K562 (cell line): ENCODE measurements around the gene OTX2. TPM values are rescaled to one million over a fixed set of nuclear protein-coding genes. Genes with fewer than 3 reads are reported as not detected.

ENCODE experiments used
- ATAC-seq: fragments of 200-7000 bp; cut with Tn5 transposase; 3 replicates; pipeline ENCODE4 v1.9.1; 2020; ENCODE audit warnings: moderate library complexity
- BruUV-seq: library from RNA; stranded (reverse); fragments of 400-500 nt; replicated peaks from 2 replicates; lab custom pipeline; 2021; lab: Mats Ljungman, UMichigan
- CTCF ChIA-PET: fragments of 300-600 bp; formaldehyde crosslinking; extraction: SDS; loops from one replicate; lab custom pipeline; 2021; ENCODE audit warnings: low intra/inter-chr PET ratio; lab: Yijun Ruan, JAX
- POLR2A ChIA-PET: fragments of 300-600, 350-650 bp; sonication (Branson Sonifier 250); formaldehyde crosslinking; extraction: SDS; loops from one replicate; lab custom pipeline; 2021; ENCODE audit warnings: antibody characterized with exemption, inconsistent platforms; lab: Yijun Ruan, JAX
- DNase-seq, 4 experiments: peaks; one replicate each; pipeline versions ENCODE4 v3.0.0 to v3.0.0-alpha.2; 2011 to 2018; ENCODE audit warnings: low spot score in 3 of 4, mixed read lengths in 3 of 4; ENCODE audit errors: extremely low read depth in 1 of 4
- FAIRE-seq: peaks from 2 replicates; lab custom pipeline; 2011; peaks lifted over from hg19 to GRCh38; lab: Jason Lieb, UNC
- H2AFZ ChIP-seq: 2 replicates; pipeline ENCODE4 v1.6.0; 2011; ENCODE audit warnings: low read depth, low read length, control low read depth, inconsistent platforms
- H3K27ac ChIP-seq: fragments of 200-600 bp; 3 replicates; pipeline ENCODE4 v1.8.0; 2011; ENCODE audit warnings: low read depth, mild to moderate bottlenecking, control low read depth, inconsistent platforms, low read length, moderate library complexity, mixed read lengths; ENCODE audit errors: extremely low read depth
- H3K27me3 ChIP-seq, 2 experiments: fragments of 300-600 bp in 1 of 2; 2 replicates in 1 of 2; 3 replicates in 1 of 2; pipeline versions ENCODE4 v1.6.0 to v1.8.0; 2011; ENCODE audit warnings: inconsistent platforms in 2 of 2, low read length in 2 of 2, mild to moderate bottlenecking in 1 of 2, mixed read lengths in 1 of 2, moderate library complexity in 1 of 2; ENCODE audit not compliant: control insufficient read depth in 2 of 2, insufficient read depth in 2 of 2
- H3K36me3 ChIP-seq: fragments of 300-600 bp; 3 replicates; pipeline ENCODE4 v1.8.0; 2011; ENCODE audit warnings: mild to moderate bottlenecking, low read length, inconsistent platforms; ENCODE audit not compliant: control insufficient read depth, insufficient read depth
- H3K4me1 ChIP-seq, 2 experiments: fragments of 200-600 bp in 1 of 2; replicated peaks in 1 of 2; 2 replicates in 1 of 2; 3 replicates in 1 of 2; pipeline versions ENCODE4 v1.5.1 to v1.8.0; 2011; ENCODE audit warnings: inconsistent platforms in 2 of 2, low read length in 2 of 2, mild to moderate bottlenecking in 1 of 2, mixed read lengths in 1 of 2, moderate library complexity in 1 of 2; ENCODE audit not compliant: control insufficient read depth in 2 of 2, insufficient read depth in 2 of 2
- H3K4me2 ChIP-seq: 2 replicates; pipeline ENCODE4 v1.6.1; 2011; ENCODE audit warnings: low read length, control low read depth, inconsistent platforms, mixed read lengths; ENCODE audit not compliant: insufficient read depth
- H3K4me3 ChIP-seq: fragments of 200-600 bp; sonication (generic), shearing (Covaris generic); 2 replicates; pipeline ENCODE4 v1.5.1; 2016; ENCODE audit warnings: control low read depth, inconsistent platforms
- H3K79me2 ChIP-seq: fragments of 200-600 bp; 3 replicates; pipeline ENCODE4 v1.8.0; 2011; ENCODE audit warnings: low read length, inconsistent platforms; ENCODE audit not compliant: control insufficient read depth, insufficient read depth
- H3K9ac ChIP-seq, 2 experiments: 2 replicates each; pipeline versions ENCODE4 v1.6.0 to v1.6.1; 2011; ENCODE audit warnings: low read depth in 2 of 2, low read length in 2 of 2, control low read depth in 1 of 2, inconsistent platforms in 1 of 2, mild to moderate bottlenecking in 1 of 2, mixed read lengths in 1 of 2; ENCODE audit not compliant: insufficient read depth in 1 of 2
- H3K9me1 ChIP-seq: one replicate; pipeline ENCODE4 v1.6.0; 2011; ENCODE audit warnings: inconsistent platforms, mild to moderate bottlenecking, low read length, moderate library complexity; ENCODE audit not compliant: control insufficient read depth, insufficient read depth
- H3K9me3 ChIP-seq: replicated peaks from 2 replicates; pipeline ENCODE4 v1.5.1; 2011; ENCODE audit warnings: low read depth, low read length, inconsistent platforms; ENCODE audit not compliant: control insufficient read depth, insufficient read depth
- H4K20me1 ChIP-seq: replicated peaks from 2 replicates; pipeline ENCODE4 v1.6.1; 2011; ENCODE audit warnings: low read length, inconsistent platforms, mixed read lengths; ENCODE audit not compliant: control insufficient read depth, insufficient read depth
- ELF4 ChIP-seq: fragments of 450-650 bp; formaldehyde crosslinking; IDR thresholded peaks from 2 replicates; pipeline ENCODE4 v1.4.0; 2022; ENCODE audit warnings: missing genetic modification characterization
- GATAD2B ChIP-seq: fragments of 450-650 bp; IDR thresholded peaks from 2 replicates; pipeline ENCODE4 v1.6.1; 2017; ENCODE audit warnings: mild to moderate bottlenecking, borderline replicate concordance
- HNRNPL ChIP-seq: fragments of 200-400 bp; formaldehyde crosslinking; IDR thresholded peaks from 2 replicates; pipeline ENCODE4 v1.6.1; 2017; ENCODE audit warnings: low read depth, mild to moderate bottlenecking, low read length
- KAT2B ChIP-seq: IDR thresholded peaks from one replicate; pipeline ENCODE4 v1.6.1; 2012; ENCODE audit warnings: low read depth, mild to moderate bottlenecking, control low read depth, inconsistent platforms, low read length, moderate library complexity
- PYGO2 ChIP-seq: fragments of 450-650 bp; IDR thresholded peaks from 2 replicates; pipeline ENCODE4 v1.6.1; 2016; ENCODE audit warnings: mild to moderate bottlenecking, missing genetic modification characterization, moderate library complexity, missing compliant biosample characterization
- RBM15 ChIP-seq: fragments of 200-400 bp; formaldehyde crosslinking; IDR thresholded peaks from 2 replicates; pipeline ENCODE4 v1.6.1; 2018; ENCODE audit warnings: mild to moderate bottlenecking, low read length, moderate library complexity; ENCODE audit not compliant: insufficient read depth
- TBP ChIP-seq: optimal IDR thresholded peaks from 2 replicates; pipeline ENCODE3; 2011; ENCODE audit warnings: low read depth, low read length, improper control_type of control experiment
- TCF7 ChIP-seq: sonication (generic); IDR thresholded peaks from 2 replicates; pipeline ENCODE4 v1.6.1; 2016; ENCODE audit warnings: antibody characterized with exemption, borderline replicate concordance
- ZNF146 ChIP-seq: IDR thresholded peaks from one replicate; pipeline ENCODE4 v1.6.1; 2018; ENCODE audit warnings: missing compliant biosample characterization; ENCODE audit not compliant: unreplicated experiment
- ZNF668 ChIP-seq: fragments of 250-450 bp; sonication (Bioruptor Pico); IDR thresholded peaks from 2 replicates; pipeline ENCODE4 v1.8.0; 2022; ENCODE audit warnings: mild to moderate bottlenecking, inconsistent platforms
- ZNF707 ChIP-seq: fragments of 250-450 bp; sonication (Bioruptor Pico); conservative IDR thresholded peaks from 2 replicates; pipeline ENCODE4 v1.8.0; 2022; ENCODE audit warnings: inconsistent platforms, mild to moderate bottlenecking, moderate library complexity
- ZZZ3 ChIP-seq: fragments of 450-650 bp; IDR thresholded peaks from 2 replicates; pipeline ENCODE4 v1.6.1; 2016; ENCODE audit warnings: antibody characterized with exemption, mild to moderate bottlenecking, moderate library complexity
- WGBS: fragments of 100-300 bp; shearing (Covaris generic); methylation state at CpG from one replicate; pipeline ENCODE4 v1.1.6; 2016; ENCODE audit warnings: low coverage, mixed read lengths; ENCODE audit not compliant: insufficient coverage; ENCODE audit errors: missing lambda C conversion rate; 5-methylcytosine and 5-hydroxymethylcytosine counted together
- in situ Hi-C: fragments of 300-500 bp; cut with MboI; formaldehyde crosslinking; loops from 4 replicates; pipeline ENCODE4 v1.15.0; 2018; ENCODE audit warnings: inconsistent platforms, mixed read lengths
- intact Hi-C: fragments of 100-400 bp; cut with micrococcal nuclease; formaldehyde crosslinking; loops from 2 replicates; pipeline ENCODE4 v1.14.2; 2022
- polyA plus RNA-seq, 8 experiments: library from polyadenylated mRNA; depleted of rRNA in 4 of 8; stranded (reverse) in 5 of 8; unstranded in 3 of 8; fragments of >200 nt; fragmentation: Nextera tagmentation in 2 of 8; fragmentation: Illumina TruSeq in 1 of 8; extraction: Ambion mirVana in 2 of 8; extraction: Trizol in 1 of 8; gene quantifications; 2 replicates each; pipeline versions ENCODE4 v1.2.1 to v1.2.3, GENCODE V29; 2011 to 2014; ENCODE audit warnings: inconsistent platforms in 1 of 8, missing spikeins in 1 of 8
- total RNA-seq, 7 experiments: library from RNA; depleted of rRNA in 6 of 7; stranded (reverse); fragments of >200 nt in 6 of 7; fragmentation: Illumina TruSeq in 2 of 7; extraction: Trizol in 2 of 7; gene quantifications; 2 replicates each; pipeline versions ENCODE4 v1.2.1 to v1.2.3, GENCODE V29; 2011 to 2021; ENCODE audit warnings: low replicate concordance in 1 of 7
- TF ChIP-seq, protein P1 (sequence below): fragments of 250-450 bp; sonication (Bioruptor Pico); IDR thresholded peaks from 2 replicates; pipeline ENCODE4 v1.8.0; 2022; ENCODE audit warnings: inconsistent platforms

OTX2 gene
- total and polyA plus RNA-seq, 9 of the 15 experiments (the other 6 are each of a cell fraction or from before 2014, with no cell fraction given): not detected

DNA sequence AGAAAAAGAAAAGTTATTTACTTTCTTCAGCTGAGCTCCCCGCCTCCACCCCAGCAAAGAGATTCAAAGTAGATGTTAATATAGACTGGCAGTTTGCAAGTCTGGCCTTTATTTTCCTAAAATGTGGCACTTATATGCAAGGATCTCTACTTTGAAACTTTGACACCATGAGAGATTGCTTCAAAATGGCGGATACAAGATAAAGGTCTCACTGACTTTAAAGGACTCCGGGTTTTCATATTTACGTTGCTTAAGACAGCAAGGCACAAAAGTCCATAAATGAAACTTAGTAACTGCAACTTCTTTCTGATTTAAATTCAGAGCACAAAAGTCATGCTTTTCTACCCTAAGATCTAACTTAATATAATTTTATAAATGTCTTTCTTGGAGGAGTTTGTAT, 3.5 kb downstream of the OTX2 start:
- no peaks in the 10 kb centered on the region for H3K9me3 ChIP-seq
- H4K20me1 ChIP-seq: no peaks in the 10 kb centered on the region
- H2AFZ ChIP-seq: no peak overlapping the region
- H3K4me3 ChIP-seq: no peak overlapping the region
- no peaks in the 10 kb centered on the region for H3K79me2 ChIP-seq
- H3K27me3 ChIP-seq: peaks cover 6 to 46% of the 10 kb centered on the region in 2 experiments; a peak in 4 of 5 replicates
- no peak overlapping the region for H3K4me2 ChIP-seq
- BruUV-seq: no TSS peak
- H3K9me1 ChIP-seq: no peaks in the 10 kb centered on the region
- no peak overlapping the region for H3K27ac ChIP-seq
- H3K4me1 ChIP-seq: peaks cover 0 to 3% of the 10 kb centered on the region in 2 experiments; a peak in 2 of 5 replicates
- intact Hi-C loops: no loop called here
- TF ChIP-seq TCF7 (no peak), ZNF707 (CRISPR knock-in tag) (no peak)
- TF ChIP-seq, all 486 proteins: peak for 0
- ChIA-PET CTCF (no interaction called here), POLR2A (interaction anchor here (0.6 to 0.7 kb wide), 2 partner anchors 34 to 275 kb away, joined by 3 read pairs; no protein-coding TSS in a partner anchor)
- 2% methylated on average over 4 of the region's 4 CpGs for WGBS
- Histone ChIP-seq H3K36me3 (no peaks in the 10 kb centered on the region), H3K9ac (no peak overlapping the region)
- no peak for ATAC-seq
- in situ Hi-C loops: no loop called here
- no peak for DNase-seq
- no peak for FAIRE-seq

DNA sequence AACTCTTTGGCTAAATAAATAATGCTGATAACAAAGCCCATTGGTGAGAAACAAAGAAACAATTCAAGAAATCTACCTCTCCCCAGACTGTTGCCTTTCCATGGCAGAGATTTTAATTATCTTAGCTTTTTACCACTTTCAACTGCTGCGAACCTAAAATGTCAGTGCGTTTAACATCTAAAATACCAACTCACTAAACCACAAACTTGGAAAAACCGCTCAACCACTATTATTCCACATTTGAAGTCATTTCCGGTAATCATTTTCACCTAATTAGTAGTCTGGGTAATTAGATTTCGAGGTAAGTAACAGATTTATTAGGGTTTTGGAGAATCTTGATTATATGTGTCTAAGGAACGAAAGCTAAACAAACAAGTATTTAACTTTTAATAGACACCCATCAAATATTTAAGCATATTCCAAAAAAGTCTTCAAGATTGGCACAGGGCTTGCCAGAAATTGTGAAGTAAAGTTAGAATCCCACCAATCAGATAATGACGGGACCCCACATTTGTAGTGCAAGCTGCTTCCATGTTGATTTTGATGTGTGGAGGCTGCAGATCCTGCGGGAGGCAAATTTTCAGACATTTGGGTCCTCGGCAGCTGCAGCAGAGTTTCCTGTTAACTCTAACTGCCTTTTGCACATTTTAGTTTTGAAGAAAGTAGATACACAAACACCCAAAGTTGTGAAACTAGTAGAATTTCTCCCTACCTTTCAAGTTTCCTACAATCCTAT, 4.1 kb downstream of the OTX2 start:
- DNase-seq (no peak), ATAC-seq (no peak), FAIRE-seq (no peak)
- H4K20me1 ChIP-seq: no peaks in the 10 kb centered on the region
- no peaks in the 10 kb centered on the region for H3K9me1 ChIP-seq
- no peaks in the 10 kb centered on the region for H3K36me3 ChIP-seq
- no peaks in the 10 kb centered on the region for H3K79me2 ChIP-seq
- no peak overlapping the region for H3K27ac ChIP-seq
- no TSS peak for BruUV-seq
- intact Hi-C loops: no loop called here
- CTCF ChIA-PET: no interaction called here
- peaks cover 6 to 46% of the 10 kb centered on the region in 2 experiments; a peak in 4 of 5 replicates for H3K27me3 ChIP-seq
- H3K9me3 ChIP-seq: no peaks in the 10 kb centered on the region
- H3K4me1 ChIP-seq: no peaks in the 10 kb centered on the region; a peak in 2 of 5 replicates
- no peak overlapping the region for H3K4me3 ChIP-seq
- H3K4me2 ChIP-seq: no peak overlapping the region
- POLR2A ChIA-PET: interaction anchor here (0.6 to 0.7 kb wide), 2 partner anchors 35 to 274 kb away, joined by 3 read pairs; no protein-coding TSS in a partner anchor
- no peak overlapping the region for H2AFZ ChIP-seq
- H3K9ac ChIP-seq: no peak overlapping the region
- in situ Hi-C loops: no loop called here
- WGBS: under 1% methylated on average over 9 of the region's 9 CpGs
- TF ChIP-seq ZNF668 (CRISPR knock-in tag): no peak
- TF ChIP-seq ZNF146 (CRISPR knock-in tag): no peak
- no peak for TF ChIP-seq GATAD2B
- TF ChIP-seq, protein P1, sequence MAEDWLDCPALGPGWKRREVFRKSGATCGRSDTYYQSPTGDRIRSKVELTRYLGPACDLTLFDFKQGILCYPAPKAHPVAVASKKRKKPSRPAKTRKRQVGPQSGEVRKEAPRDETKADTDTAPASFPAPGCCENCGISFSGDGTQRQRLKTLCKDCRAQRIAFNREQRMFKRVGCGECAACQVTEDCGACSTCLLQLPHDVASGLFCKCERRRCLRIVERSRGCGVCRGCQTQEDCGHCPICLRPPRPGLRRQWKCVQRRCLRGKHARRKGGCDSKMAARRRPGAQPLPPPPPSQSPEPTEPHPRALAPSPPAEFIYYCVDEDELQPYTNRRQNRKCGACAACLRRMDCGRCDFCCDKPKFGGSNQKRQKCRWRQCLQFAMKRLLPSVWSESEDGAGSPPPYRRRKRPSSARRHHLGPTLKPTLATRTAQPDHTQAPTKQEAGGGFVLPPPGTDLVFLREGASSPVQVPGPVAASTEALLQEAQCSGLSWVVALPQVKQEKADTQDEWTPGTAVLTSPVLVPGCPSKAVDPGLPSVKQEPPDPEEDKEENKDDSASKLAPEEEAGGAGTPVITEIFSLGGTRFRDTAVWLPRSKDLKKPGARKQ (CRISPR knock-in tag): no peak
- no peak for TF ChIP-seq HNRNPL
- TF ChIP-seq ZZZ3: no peak
- TF ChIP-seq TBP: no peak
- no peak for TF ChIP-seq RBM15
- no peak for TF ChIP-seq KAT2B
- TF ChIP-seq ELF4 (CRISPR knock-in tag): no peak
- no peak for TF ChIP-seq PYGO2 (tag)
